Endometrium (tissue), 2 donors: Measurements from ENCODE around the gene FN1.
"Not testable (repeated sequence)": the region's sequence is repeated elsewhere in the genome, so short reads cannot be mapped to it uniquely, and the experiment has no call there.

Source experiments
- FAIRE-seq: peaks from 2 replicates; lab custom pipeline; 2012; peaks lifted over from hg19 to GRCh38; lab: Jason Lieb, UNC
- donor health status: control.
- donor health status: control.

FN1 gene

GRCh38 chr2:215332872-215333595 is 102.8 kb downstream of the FN1 start:
- no peak for FAIRE-seq

DNA sequence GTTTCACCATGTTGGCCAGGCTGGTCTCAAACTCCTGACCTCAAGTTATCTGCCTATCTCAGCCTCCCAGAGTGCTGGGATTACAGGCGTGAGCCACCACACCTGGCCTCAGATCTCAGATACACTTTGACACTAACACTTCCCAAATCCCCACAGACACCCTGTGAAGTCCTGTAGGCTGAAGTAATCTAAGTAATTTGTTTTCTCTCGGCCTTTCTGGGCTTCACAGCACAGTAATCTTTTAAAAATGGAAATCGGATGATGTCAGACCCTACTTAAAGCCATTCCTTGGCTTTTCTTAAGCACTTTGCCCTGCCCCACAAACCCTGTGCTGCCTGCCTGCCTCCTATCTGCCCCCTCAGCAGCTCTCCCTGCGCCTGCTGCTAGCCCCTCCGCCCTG is 107.8 kb downstream of the FN1 start:
- FAIRE-seq, result no peak

DNA sequence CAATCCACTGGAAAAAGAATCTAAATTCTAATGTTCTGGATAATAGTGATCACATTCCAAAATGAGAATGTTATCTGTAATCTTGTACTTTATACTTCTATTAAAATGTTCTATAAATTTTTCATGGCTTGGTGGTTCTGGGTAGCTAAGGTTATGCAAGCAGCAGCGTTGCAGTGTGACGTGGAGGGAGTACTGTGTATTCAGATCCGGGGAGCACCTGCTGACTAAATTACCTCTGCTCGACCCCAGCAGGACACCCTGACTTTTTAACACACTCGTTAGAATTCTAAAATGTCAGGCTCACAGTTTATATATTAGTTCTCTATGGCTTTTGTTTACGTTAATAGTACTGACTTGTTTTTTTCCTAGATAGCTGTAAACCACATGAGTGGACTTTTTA is 111.1 kb downstream of the FN1 start:
- no peak for FAIRE-seq

- FAIRE-seq, result no peak
Measured at GRCh38 chr2:215320679-215321078, 115.2 kb downstream of the FN1 start.

DNA sequence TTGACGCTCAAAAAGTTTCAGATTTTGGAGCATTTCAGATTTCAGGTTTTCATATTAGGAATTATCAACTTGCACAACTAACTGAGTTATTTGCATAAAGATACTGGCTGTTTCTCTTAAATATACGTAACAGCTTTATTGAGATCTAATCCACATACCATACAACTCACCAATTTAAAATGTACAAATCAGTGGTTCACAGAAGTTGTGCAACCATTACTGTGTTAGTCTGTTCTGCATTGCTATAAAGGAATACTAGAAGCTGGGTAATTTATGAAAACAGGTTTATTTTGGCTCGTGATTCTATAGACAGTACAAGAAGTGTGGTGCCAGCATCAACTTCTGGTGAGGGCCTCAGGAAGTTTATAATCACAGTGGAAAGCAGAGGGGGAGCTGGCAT is 115.8 kb downstream of the FN1 start:
- no peak for FAIRE-seq

DNA sequence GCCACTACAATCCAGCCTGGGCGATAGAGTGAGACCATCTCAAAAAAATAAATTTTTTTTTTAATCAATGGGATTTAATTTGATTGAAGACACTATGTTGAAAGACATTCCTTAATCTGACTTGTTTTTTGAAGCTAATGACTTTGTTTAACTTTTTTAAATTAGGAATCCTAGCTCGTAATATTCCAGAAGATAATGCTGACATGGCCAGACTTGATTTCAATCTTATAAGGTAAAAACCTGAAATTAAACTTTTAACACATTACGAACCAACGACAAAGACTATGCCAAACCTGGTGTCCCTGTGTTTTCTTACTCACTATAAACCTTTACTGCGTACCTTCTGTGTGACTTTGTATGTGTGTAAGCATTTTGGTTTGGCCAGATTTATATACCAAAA is 116.4 kb downstream of the FN1 start:
- no peak for FAIRE-seq

- no peak for FAIRE-seq
Measured at GRCh38 chr2:215316336-215316735, 119.5 kb downstream of the FN1 start.

- FAIRE-seq, result no peak
Measured at GRCh38 chr2:215315301-215315700, 120.6 kb downstream of the FN1 start.

- FAIRE-seq, result no peak
Measured at GRCh38 chr2:215314896-215315295, 121.0 kb downstream of the FN1 start.

DNA sequence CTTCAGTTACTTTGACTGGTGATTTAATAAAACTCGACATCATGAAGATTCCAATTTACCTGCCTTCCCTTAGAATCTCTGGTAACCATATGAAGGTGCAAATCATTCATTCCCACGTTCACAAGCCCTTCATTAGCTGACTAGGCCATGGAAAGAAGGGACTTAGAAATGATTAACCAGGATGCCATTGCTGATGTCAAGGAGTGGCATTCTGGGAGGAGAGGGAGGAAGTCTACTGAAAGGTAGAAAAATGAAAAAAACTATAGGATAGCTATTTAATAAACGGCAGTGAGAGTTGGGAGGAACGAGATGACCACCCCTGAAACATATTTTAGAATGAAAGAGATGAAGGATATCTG is 122.6 kb downstream of the FN1 start:
- FAIRE-seq, result no peak

DNA sequence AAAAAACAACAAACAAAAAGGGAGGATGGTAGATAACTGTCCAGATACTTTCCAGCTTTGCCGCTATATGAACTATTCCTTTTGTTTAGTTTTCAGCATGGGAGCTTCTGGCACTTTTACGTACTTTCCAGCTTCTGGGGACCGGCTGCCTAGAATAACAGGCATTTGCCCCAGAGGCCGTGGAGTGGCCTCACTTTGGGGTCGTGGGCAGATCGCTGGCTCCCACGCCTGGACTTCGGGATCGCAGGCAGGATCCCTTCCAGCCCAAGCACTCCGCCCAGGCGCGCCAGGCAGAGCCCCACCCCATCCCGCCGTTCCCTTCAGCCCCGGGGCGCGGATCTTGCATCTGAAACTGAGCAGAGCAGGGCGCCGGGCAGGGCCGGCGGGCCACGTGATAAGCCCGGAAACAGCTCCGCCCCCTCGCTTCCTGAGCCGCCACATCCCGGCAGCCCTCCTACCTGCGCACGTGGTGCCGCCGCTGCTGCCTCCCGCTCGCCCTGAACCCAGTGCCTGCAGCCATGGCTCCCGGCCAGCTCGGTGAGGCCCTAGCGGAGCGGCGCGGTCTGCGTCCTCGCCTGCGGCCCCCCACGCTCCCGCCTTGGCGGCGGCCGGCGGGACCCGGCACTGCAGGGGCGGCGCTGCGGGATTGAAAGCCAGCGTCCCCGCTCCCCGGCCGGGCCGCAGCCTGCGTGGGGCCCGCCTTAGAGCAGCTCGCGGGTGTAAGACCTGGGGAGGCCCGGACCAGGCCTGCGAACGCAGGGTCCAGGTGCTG is 124.1 kb downstream of the FN1 start, which contains the start of gene ATIC:
TSS of gene ATIC (plus strand) at position 435 of the 772 bp plus-strand sequence. CDS start at position 519, 84 bp downstream.
- peak; percentile 72 for FAIRE-seq

DNA sequence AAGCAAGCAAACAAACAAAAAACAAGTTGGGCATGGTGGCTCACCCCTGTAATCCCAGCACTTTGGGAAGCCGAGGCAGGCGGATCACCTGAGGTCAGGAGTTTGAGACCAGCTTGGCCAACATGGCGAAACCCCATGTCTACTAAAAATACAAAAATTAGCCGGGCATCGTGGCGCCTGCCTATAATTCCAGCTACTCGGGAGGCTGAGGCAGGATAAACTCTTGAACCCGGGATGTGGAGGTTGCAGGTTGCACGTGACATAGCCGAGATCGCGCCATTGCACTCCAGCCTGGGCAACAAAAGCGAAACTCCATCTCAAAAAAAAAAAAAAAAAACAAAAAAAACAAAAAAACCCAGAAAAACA is 124.6 kb downstream of the FN1 start:
- FAIRE-seq, result not testable (repeated sequence)
